Breast epithelium (tissue), 3 donors: ENCODE data around the gene ZNF546.

ENCODE experiments used
- CTCF ChIP-seq, 3 donors: fragments of 450-650 bp; IDR thresholded peaks; one replicate each; pipeline ENCODE4 v1.5.1; 2016 to 2017; ENCODE audit warnings: antibody characterized with exemption in 3 of 3, mild to moderate bottlenecking in 3 of 3, moderate library complexity in 3 of 3
- POLR2A ChIP-seq: fragments of 450-650 bp; IDR thresholded peaks from one replicate; pipeline ENCODE4 v1.6.1; 2016; ENCODE audit warnings: antibody characterized with exemption, mild to moderate bottlenecking, moderate library complexity
- POLR2AphosphoS5 ChIP-seq, 3 donors: sonication (generic); formaldehyde crosslinking; IDR thresholded peaks; one replicate each; pipeline ENCODE4 v1.6.1; 2017; ENCODE audit warnings: antibody characterized with exemption in 3 of 3

- TF ChIP-seq CTCF (IDR thresholded peaks at IDR 0.05): no peak
- TF ChIP-seq POLR2A: no peak
- TF ChIP-seq POLR2AphosphoS5 (IDR thresholded peaks at IDR 0.05): no peak
Measured at GRCh38 chr19:39994361-39994760, 2.5 kb upstream of the ZNF546 start.
